OCI-M2 (cell line): Measurements from ENCODE around the gene TBCK.

ENCODE experiments used
- DNase-seq: peaks from one replicate; lab custom pipeline; 2025; ENCODE audit not compliant: unreplicated experiment; lab: John Stamatoyannopoulos, UW

The TBCK gene

GRCh38 chr4:106315968-106316772, at the start of gene TBCK, which contains the start of gene AIMP1:
Gene TBCK (minus strand): TSS chr4:106316209. CDS start chr4:106308960, 7,249 bp downstream.
Gene AIMP1 (plus strand): TSS chr4:106316550. CDS start chr4:106325010, 8,460 bp downstream.
- peak; percentile 78 for DNase-seq

GRCh38 chr4:106365613-106366012, 49.6 kb upstream of the TBCK start:
- no peak for DNase-seq

GRCh38 chr4:106364282-106364681, 48.3 kb upstream of the TBCK start:
- DNase-seq, result no peak

GRCh38 chr4:106362086-106362825, 46.2 kb upstream of the TBCK start:
- no peak for DNase-seq

DNA sequence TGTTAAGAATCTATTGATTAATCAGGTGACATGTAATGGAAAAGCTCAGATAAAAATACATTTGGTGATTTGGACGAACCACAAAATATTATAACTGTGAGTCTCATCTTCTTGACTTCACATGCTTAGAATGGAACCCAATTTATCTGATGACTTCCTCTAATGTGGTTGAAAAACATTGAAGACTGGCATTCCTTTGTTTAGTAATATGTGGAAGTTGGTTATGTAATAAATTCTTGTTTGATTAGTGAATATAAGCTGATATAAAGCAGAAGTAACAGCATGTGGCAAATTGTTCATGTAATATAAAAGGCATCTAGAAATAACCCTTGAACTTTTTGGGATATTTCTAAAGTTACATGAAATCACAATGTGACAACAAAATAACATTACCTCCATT, 42.9 kb upstream of the TBCK start:
- DNase-seq, result no peak

DNA sequence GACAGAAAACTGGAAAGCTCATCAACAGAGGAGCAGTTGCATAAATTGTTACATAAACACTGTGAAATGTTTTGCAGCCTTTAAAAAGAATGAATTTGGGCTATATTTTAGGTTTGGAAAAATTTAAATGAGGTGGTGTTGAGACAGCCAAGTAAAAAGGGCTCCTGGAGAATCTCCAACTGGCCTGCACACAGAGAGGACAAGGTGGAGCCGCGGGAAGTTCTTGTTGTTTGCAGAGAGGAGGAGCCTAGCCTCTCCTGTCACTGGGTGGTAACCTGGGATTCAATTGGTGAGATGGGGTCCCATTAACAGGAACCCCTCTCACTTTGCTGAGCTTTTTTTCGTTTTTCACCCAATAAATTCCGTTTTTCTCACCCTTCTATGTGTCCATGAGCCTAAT, 39.2 kb upstream of the TBCK start:
- no peak for DNase-seq

DNA sequence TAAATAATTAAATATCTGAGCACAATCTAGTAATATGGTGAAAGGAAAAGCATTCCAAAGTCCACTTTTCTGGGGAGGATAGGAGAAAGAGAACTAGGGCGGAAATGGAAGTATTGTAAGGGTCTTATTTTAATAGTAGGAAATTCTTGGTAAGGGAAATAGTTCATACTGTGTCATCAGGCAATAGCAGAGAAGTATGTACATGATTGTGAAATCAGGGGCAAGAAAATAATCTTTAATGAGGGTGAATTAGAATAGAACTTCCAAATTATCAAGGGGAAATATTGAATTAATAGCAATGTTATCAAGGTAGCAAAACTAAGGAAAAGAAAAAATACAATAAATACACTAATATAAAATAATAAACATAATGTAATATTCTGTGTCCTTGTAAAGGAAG, 37.8 kb upstream of the TBCK start:
- DNase-seq, result no peak

GRCh38 chr4:106351016-106351415, 35.0 kb upstream of the TBCK start:
- no peak for DNase-seq

DNA sequence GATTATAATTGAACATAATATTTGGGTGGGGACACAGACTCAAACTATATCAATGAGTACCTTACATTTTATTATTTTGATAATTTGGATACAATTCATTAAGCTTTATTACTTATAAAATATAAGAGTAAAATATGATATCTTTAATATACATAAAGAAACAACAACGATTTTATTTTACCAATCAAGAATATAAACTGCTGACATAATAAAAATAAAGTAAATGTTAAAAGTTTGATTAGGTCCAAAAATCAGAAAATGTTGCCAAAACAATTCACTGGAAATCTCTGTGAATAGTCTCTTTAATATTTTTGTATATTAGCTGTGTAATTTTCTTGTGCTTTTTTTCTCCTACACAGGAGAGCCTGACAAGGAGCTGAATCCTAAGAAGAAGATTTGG, 31.2 kb upstream of the TBCK start:
- DNase-seq, result no peak

DNA sequence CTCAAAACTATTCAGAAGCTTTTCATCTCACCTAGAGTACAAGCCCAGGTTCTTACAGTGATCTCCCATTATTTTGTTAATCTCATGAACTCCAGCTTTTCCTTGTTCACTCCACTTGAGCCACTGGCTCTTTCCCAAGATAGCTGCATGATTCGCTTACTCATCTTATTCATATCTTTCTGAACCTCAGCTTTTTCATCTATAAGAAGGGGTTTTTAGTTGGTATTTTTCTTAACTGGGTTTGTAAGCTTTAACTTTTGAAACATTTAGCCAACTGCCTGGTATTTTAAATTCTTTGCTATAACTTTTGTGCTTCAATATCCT, 28.6 kb upstream of the TBCK start:
- no peak for DNase-seq

DNA sequence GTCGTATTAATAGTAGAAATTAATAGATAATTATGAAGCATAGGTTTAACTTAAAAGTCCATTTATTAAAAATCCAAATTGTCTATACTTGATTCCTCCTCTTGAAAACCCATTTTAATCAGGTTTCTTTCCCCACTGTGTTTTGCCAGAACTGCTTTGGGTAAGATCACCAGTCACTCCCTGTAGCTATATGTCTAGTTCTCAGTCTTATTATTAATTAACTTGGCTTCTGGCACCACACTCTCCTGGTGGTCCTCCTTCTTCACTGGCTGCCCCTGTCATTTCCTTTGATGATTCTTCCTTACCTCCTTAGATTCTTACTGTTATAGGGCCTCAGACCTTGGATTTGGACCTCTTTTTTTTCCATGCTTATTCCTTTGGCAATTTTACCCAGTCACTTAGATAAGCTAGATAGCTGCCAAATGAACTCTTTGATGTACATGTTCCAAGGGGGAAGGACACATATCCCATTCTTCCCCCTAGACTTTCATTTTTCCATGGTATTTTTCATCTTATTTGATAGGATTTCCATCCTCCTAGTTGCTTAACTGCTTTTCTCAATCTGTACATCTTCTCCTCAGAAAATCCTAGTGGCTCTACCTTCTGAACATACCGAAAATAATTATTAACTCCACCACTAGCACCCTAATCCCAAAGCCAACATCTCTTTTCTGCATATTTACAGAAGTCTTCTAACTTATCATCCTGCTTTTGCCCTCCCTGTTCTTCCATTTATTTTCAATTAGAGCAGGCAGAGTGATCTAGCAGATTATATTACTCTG, 28.0 kb upstream of the TBCK start:
- DNase-seq, result no peak

- DNase-seq, result no peak
These were observed 24.8 kb upstream of the TBCK start for GRCh38 chr4:106340774-106341173.

- no peak for DNase-seq
These were observed 23.4 kb upstream of the TBCK start for GRCh38 chr4:106339431-106339830.

DNA sequence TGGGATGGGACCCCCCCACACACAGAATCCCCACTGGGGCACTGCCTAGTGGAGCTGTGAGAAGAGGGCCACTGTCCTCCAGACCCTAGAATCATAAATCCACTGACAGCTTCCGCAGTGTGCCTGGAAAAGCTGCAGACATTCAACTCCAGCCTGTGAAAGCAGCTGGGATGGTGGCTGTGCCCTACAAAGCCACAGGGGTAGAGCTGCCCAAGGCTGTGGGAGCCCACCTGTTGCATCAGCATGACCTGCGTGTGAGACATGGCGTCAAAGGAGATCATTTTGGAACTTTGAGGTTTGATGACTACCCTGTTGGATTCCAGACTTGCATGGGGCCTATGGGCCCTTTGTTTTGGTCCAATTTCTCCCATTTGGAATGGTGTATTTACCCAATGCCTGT, 22.7 kb upstream of the TBCK start:
- no peak for DNase-seq

- DNase-seq, result no peak
These were observed 21.9 kb upstream of the TBCK start for GRCh38 chr4:106337916-106338315.

- DNase-seq, result no peak
These were observed 20.6 kb upstream of the TBCK start for GRCh38 chr4:106336618-106337017.

DNA sequence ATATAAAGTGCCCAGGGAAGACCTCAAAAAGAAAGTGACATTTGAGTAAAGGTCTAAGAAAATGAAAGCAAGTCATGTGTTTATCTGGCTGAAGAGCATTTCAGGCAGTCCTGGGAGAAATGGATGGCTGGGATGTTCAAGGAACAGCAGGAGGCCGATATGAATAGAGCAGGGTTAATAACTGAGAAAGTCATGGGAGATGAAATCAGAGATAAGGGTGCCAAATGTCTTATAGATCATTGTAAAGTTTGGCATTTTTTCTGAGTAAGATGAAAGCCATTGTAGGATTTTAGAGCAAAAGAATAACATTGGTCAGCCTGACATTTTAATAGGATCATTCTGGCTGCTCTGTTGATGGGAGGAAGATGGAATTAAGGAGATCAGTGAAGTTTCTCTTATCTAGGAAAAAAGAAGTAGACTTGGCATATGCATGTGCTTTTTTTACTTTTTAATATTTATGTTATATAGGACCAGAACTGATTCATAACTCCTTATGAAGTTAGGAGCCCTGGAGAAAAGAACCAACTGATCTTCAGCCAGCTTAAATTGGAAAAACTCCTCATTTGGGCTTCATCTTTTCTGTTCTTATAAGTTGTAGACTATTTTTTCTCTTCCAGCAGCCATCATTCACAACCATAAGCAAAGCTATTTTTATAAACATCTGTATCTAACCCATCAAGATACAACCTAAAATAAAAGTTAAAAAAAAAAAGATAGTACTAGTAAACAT, 18.9 kb upstream of the TBCK start:
- DNase-seq, result no peak

DNA sequence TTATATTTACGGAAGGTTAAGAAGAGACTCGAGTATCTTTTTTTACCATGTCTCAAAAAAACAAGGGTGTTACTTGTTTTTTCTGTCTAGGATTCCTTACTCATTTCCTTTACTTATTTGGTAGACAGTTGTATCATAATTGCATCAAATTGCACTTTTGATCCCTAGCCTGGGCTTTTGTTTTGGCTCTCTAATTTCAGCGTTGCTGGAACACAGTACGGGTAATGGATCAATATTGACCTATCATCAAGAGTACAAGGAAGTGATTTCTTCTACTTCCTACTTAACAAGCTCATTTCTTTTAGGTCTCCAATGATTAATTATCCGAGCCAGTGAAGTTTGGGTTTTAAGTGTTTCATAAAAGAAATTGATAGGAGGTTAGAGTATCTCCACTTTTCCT, 17.2 kb upstream of the TBCK start:
- DNase-seq, result no peak

GRCh38 chr4:106329041-106329618, 13.1 kb upstream of the TBCK start:
- no peak for DNase-seq

DNA sequence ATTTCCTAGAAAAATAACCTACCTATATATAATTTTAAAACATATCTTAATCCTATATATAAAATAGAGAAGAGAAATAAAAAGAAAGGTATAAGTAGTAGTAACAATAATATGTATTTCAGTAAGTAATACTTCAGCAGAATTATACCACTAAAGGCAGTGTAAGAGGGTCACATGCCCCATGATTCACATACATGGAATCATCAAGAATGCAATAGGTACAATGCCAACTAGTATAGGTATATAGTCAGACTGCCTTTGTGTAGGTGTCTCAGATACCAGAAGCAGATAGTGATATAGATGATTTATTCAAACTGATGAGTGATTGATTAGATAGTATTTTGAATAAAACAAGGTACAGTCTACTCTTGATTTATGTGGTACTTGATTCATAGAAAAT, 9.8 kb upstream of the TBCK start:
- no peak for DNase-seq

DNA sequence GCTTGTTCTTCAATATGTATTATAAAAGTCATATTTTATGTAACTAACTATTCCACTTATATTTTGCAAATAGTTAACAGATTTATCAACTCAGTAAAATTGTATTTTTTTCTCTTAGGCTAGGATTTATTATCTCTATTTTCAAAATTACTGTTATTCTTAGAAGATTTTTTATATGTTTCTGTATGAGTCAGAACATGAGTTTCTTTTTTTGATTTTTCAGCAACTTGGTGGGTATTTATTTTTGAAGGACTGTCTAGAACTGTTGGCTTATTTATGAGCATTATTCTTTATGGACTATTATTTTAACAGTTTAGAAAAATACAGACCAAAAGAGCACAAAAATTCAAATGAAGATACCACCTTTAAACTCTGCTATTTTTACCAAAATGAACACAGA, 7.1 kb upstream of the TBCK start:
- no peak for DNase-seq
